Tibial nerve (tissue), 3 donors: ENCODE results near the gene ARID5B.

ENCODE experiments used
- EP300 ChIP-seq, 2 donors: sonication (generic); formaldehyde crosslinking; IDR thresholded peaks; one replicate each; pipeline ENCODE4 v1.6.1; 2017; ENCODE audit warnings: antibody characterized with exemption in 2 of 2, mild to moderate bottlenecking in 1 of 2
- POLR2A ChIP-seq, 2 donors: fragments of 450-650 bp; IDR thresholded peaks; one replicate each; pipeline ENCODE4 v1.6.1; 2017; ENCODE audit warnings: antibody characterized with exemption in 2 of 2, mild to moderate bottlenecking in 2 of 2, moderate library complexity in 2 of 2

DNA sequence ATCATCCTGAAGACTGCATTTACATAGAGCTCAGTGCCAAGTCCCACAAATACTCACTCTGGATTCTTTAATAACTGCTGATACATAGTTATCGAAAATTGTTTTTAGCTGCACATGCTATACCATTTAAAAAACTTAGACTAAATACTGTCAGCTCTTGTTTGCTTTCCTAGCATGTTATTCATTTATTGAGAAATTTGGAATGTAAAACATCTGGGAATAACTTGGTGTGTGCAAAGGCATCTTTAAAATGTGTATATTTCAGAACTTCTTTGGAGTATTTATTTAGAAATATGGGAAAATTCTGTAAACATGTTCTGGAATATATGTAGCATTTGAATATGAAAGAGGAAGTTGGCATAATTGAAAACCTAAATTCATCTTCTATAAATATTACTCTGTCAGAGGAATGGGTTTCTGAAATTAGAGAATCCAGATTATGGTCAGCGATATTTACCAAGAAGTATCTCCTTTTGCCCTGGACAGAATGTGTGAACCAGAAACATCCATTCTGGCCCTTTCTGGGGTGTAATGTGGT lies 119.7 kb downstream of the ARID5B start:
- TF ChIP-seq POLR2A (IDR thresholded peaks at IDR 0.05) = no peak
- no peak for TF ChIP-seq EP300 (IDR thresholded peaks at IDR 0.05)
